Panc1 (cell line): Measurements from ENCODE around the gene CACNA1I. TPM values are rescaled to one million over a fixed set of nuclear protein-coding genes. Genes with fewer than 3 reads are reported as not detected.

ENCODE experiments used
- ATAC-seq: fragments of 200-7000 bp; cut with Tn5 transposase; 2 replicates; pipeline ENCODE4 v1.9.1; 2020; ENCODE audit warnings: mild to moderate bottlenecking, moderate library complexity
- BruUV-seq: library from RNA; stranded (reverse); fragments of 400-500 nt; replicated peaks from 2 replicates; lab custom pipeline; 2021; lab: Mats Ljungman, UMichigan
- CTCF ChIA-PET: fragments of 300-600 bp; sonication (Branson Sonifier 250); formaldehyde crosslinking; loops from one replicate; lab custom pipeline; 2022; ENCODE audit warnings: antibody characterized with exemption; lab: Charles Lee
- POLR2A ChIA-PET: fragments of 300-600 bp; sonication (Branson Sonifier 250); formaldehyde crosslinking; loops from one replicate; lab custom pipeline; 2022; ENCODE audit warnings: antibody characterized with exemption; lab: Charles Lee
- DNase-seq: peaks from one replicate; pipeline ENCODE4 v3.0.0-alpha.2; 2010; ENCODE audit warnings: low read depth, low spot score
- H3K27ac ChIP-seq: 2 replicates; pipeline ENCODE4 v1.5.1; 2011; ENCODE audit warnings: mild to moderate bottlenecking, low read length, inconsistent platforms
- H3K27me3 ChIP-seq: fragments of 200-500 bp; sonication (Bioruptor generic); 2 replicates; pipeline ENCODE4 v1.6.0; 2014; ENCODE audit warnings: low read length, inconsistent platforms; ENCODE audit not compliant: control insufficient read depth, insufficient read depth
- H3K36me3 ChIP-seq: fragments of 200-500 bp; sonication (Bioruptor generic); 2 replicates; pipeline ENCODE4 v1.5.1; 2014; ENCODE audit warnings: inconsistent platforms, mild to moderate bottlenecking, low read length, moderate library complexity; ENCODE audit not compliant: control insufficient read depth, insufficient read depth
- H3K4me1 ChIP-seq: 2 replicates; pipeline ENCODE4 v1.5.1; 2011; ENCODE audit warnings: inconsistent platforms, mild to moderate bottlenecking, low read length, moderate library complexity; ENCODE audit not compliant: control insufficient read depth, insufficient read depth
- H3K4me3 ChIP-seq, 2 experiments: 2 replicates each; pipeline ENCODE4 v1.5.1; 2011 to 2012; ENCODE audit warnings: low read depth in 2 of 2, low read length in 2 of 2, mild to moderate bottlenecking in 2 of 2, inconsistent platforms in 1 of 2, moderate library complexity in 1 of 2
- H3K9me3 ChIP-seq: fragments of 200-500 bp; sonication (Bioruptor generic); 2 replicates; pipeline ENCODE4 v1.5.1; 2014; ENCODE audit warnings: low read depth, mild to moderate bottlenecking, inconsistent platforms, low read length, moderate library complexity; ENCODE audit not compliant: control insufficient read depth, insufficient read depth
- POLR2AphosphoS5 ChIP-seq: IDR thresholded peaks from 2 replicates; pipeline ENCODE4 v1.6.1; 2012; ENCODE audit warnings: mild to moderate bottlenecking, low read depth, low read length, moderate library complexity
- in situ Hi-C: cut with HindIII; loops from 2 replicates; pipeline ENCODE4 v1.10.0; 2016; ENCODE audit warnings: low sequenced_read_pairs, low pct_unique_long_range_greater_than_20kb
- intact Hi-C: fragments of 100-400 bp; cut with micrococcal nuclease; formaldehyde crosslinking; loops from one replicate; pipeline ENCODE4 v1.10.0; 2022; ENCODE audit not compliant: unreplicated experiment
- total RNA-seq: library from RNA; stranded (reverse); gene quantifications from one replicate; pipeline ENCODE4 v1.2.1, GENCODE V29; 2021; ENCODE audit not compliant: unreplicated experiment
- TF ChIP-seq, protein P1 (sequence below): fragments of 450-650 bp; IDR thresholded peaks from 2 replicates; pipeline ENCODE4 v1.5.1; 2017; ENCODE audit warnings: mild to moderate bottlenecking
- TF ChIP-seq, protein P2 (sequence below), 2 experiments: IDR thresholded peaks; 2 replicates each; pipeline ENCODE4 v1.6.1; 2011 to 2012; ENCODE audit warnings: low read depth in 2 of 2, control low read depth in 1 of 2, low read length in 1 of 2, mild to moderate bottlenecking in 1 of 2, moderate library complexity in 1 of 2; ENCODE audit not compliant: insufficient read depth in 1 of 2

The CACNA1I gene
- total RNA-seq, 1 experiment from 2014 or later, result 0.23 TPM

DNA sequence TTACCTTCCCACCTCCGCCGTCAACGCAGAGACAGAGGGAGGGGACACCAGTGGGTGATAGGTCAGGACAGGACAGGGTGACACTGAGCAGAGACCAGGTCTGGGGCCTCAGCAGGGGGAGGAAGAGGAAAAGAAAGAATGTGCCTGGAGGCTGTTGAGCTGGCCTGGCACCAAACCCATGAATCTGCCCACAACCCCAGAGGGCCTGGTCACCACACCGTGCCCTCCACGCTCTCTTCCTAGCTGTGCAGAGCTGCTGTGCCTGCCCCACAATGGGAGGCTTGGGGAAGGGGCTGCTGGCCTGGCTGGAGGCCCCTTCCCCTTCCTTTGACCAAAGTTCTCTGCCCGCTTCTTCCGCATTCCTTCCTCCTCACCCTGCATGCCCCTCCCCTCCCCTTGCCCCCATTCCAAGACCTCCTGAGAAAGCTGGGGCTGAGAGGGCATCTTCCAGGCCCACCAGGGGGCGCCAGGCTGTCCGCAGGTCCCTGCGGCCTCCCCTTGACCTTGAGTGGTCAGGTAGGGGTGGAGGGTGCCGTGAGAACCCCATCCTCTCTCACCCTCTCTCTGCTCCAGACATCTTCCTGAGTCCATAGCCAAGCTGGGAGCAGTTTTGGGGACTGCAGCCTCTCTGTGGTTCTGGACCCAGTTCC is 11.0 kb upstream of the CACNA1I start:
- Histone ChIP-seq H3K9me3 (no peaks in the 10 kb centered on the region), H3K27ac (no peak overlapping the region), H3K27me3 (no peaks in the 10 kb centered on the region), H3K4me1 (peaks cover 4% of the 10 kb centered on the region), H3K4me3 (no peak overlapping the region), H3K36me3 (no peaks in the 10 kb centered on the region)
- TF ChIP-seq POLR2AphosphoS5, result no peak
- TF ChIP-seq, protein P1, sequence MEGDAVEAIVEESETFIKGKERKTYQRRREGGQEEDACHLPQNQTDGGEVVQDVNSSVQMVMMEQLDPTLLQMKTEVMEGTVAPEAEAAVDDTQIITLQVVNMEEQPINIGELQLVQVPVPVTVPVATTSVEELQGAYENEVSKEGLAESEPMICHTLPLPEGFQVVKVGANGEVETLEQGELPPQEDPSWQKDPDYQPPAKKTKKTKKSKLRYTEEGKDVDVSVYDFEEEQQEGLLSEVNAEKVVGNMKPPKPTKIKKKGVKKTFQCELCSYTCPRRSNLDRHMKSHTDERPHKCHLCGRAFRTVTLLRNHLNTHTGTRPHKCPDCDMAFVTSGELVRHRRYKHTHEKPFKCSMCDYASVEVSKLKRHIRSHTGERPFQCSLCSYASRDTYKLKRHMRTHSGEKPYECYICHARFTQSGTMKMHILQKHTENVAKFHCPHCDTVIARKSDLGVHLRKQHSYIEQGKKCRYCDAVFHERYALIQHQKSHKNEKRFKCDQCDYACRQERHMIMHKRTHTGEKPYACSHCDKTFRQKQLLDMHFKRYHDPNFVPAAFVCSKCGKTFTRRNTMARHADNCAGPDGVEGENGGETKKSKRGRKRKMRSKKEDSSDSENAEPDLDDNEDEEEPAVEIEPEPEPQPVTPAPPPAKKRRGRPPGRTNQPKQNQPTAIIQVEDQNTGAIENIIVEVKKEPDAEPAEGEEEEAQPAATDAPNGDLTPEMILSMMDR, result peak; percentile 85
- in situ Hi-C loops, result no loop called here
- DNase-seq (no peak), ATAC-seq (peak; percentile 70)
- BruUV-seq, result no TSS peak
- intact Hi-C loops, result no loop called here
- ChIA-PET CTCF (interaction anchor here (0.6 to 1.4 kb wide), 4 partner anchors 82 to 477 kb away, joined by 3 to 6 read pairs (median 4); no protein-coding TSS in a partner anchor), POLR2A (no interaction called here)

DNA sequence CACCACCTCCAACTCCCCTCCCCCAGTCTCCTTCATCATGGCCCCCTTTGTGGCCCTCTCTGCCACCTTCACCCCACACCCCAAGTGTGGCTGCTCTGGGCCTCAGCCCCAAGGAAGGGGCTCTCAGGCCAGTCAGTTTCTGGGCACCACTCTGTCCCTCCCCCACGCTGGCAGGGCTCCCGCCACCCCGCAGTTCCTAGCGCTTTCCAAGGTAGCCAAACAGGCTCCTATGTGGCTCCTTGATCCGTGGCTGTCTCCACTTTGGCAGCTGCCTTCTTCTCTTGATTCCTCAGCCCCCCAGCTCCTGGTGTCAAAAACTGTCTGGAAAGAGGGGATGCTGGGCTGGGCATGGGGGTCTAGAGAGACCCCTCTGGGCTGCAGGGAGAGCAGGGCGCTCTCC is 10.4 kb upstream of the CACNA1I start:
- BruUV-seq, result no TSS peak
- Histone ChIP-seq H3K4me3 (no peak overlapping the region), H3K4me1 (peaks cover 4% of the 10 kb centered on the region), H3K27ac (no peak overlapping the region), H3K9me3 (no peaks in the 10 kb centered on the region), H3K27me3 (no peaks in the 10 kb centered on the region), H3K36me3 (no peaks in the 10 kb centered on the region)
- DNase-seq (no peak), ATAC-seq (no peak)
- TF ChIP-seq, protein P1, result no peak
- TF ChIP-seq, protein P2, sequence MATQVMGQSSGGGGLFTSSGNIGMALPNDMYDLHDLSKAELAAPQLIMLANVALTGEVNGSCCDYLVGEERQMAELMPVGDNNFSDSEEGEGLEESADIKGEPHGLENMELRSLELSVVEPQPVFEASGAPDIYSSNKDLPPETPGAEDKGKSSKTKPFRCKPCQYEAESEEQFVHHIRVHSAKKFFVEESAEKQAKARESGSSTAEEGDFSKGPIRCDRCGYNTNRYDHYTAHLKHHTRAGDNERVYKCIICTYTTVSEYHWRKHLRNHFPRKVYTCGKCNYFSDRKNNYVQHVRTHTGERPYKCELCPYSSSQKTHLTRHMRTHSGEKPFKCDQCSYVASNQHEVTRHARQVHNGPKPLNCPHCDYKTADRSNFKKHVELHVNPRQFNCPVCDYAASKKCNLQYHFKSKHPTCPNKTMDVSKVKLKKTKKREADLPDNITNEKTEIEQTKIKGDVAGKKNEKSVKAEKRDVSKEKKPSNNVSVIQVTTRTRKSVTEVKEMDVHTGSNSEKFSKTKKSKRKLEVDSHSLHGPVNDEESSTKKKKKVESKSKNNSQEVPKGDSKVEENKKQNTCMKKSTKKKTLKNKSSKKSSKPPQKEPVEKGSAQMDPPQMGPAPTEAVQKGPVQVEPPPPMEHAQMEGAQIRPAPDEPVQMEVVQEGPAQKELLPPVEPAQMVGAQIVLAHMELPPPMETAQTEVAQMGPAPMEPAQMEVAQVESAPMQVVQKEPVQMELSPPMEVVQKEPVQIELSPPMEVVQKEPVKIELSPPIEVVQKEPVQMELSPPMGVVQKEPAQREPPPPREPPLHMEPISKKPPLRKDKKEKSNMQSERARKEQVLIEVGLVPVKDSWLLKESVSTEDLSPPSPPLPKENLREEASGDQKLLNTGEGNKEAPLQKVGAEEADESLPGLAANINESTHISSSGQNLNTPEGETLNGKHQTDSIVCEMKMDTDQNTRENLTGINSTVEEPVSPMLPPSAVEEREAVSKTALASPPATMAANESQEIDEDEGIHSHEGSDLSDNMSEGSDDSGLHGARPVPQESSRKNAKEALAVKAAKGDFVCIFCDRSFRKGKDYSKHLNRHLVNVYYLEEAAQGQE (IDR thresholded peaks at IDR 0.05; ENCODE audit: insufficient read depth in 1 of 2, low read depth in 2 of 2, low read length in 1 of 2), result peak in 1 of 2 experiments; percentile 67; a peak in 2 of 4 replicates
- in situ Hi-C loops (no loop called here), intact Hi-C loops (no loop called here)
- CTCF ChIA-PET, result interaction anchor here (0.6 to 1.4 kb wide), 4 partner anchors 81 to 477 kb away, joined by 3 to 6 read pairs (median 4); no protein-coding TSS in a partner anchor
- POLR2A ChIA-PET, result no interaction called here
